Thyroid gland (tissue), 4 donors: ENCODE data around the gene PIP5KL1. TPM values are rescaled to one million over a fixed set of nuclear protein-coding genes. Genes with fewer than 3 reads are reported as not detected.
A peak's percentile ranks its signal among the peaks of the same experiment; 100 is the strongest.

Source experiments
- DNase-seq, 2 donors: peaks; one replicate each; pipeline ENCODE4 v3.0.0-alpha.2; 2019
- H3K27ac ChIP-seq, 3 donors: fragments of 200-600 bp; sonication (generic); 1 replicate in 2 of 3; 2 replicates in 1 of 3; pipeline ENCODE4 v1.5.1; 2016 to 2019; ENCODE audit warnings: mild to moderate bottlenecking in 1 of 3, moderate library complexity in 1 of 3
- H3K27me3 ChIP-seq: fragments of 200-600 bp; sonication (generic); one replicate; pipeline ENCODE4 v1.5.1; 2019
- H3K36me3 ChIP-seq, 2 donors: fragments of 200-600 bp; sonication (generic); one replicate each; pipeline ENCODE4 v1.5.1; 2016 to 2019
- H3K4me1 ChIP-seq, 2 donors: fragments of 200-600 bp; sonication (generic); one replicate each; pipeline ENCODE4 v1.5.1; 2017 to 2019
- H3K4me3 ChIP-seq, 3 donors: fragments of 200-600 bp; sonication (generic); replicated peaks in 1 of 3; 1 replicate in 2 of 3; 2 replicates in 1 of 3; pipeline ENCODE4 v1.5.1; 2016; ENCODE audit warnings: mild to moderate bottlenecking in 1 of 3
- H3K9me3 ChIP-seq: fragments of 200-600 bp; sonication (generic); one replicate; pipeline ENCODE4 v1.5.1; 2017
- CTCF ChIP-seq, 6 experiments: fragments of 200-600 bp in 3 of 6; fragments of 450-650 bp in 3 of 6; sonication (generic) in 3 of 6; IDR thresholded peaks; one replicate each; pipeline ENCODE4 v1.5.1; 2016 to 2019; ENCODE audit warnings: antibody characterized with exemption in 6 of 6, mild to moderate bottlenecking in 2 of 6, inconsistent platforms in 1 of 6, moderate library complexity in 1 of 6
- POLR2A ChIP-seq, 2 donors: fragments of 450-650 bp; IDR thresholded peaks; one replicate each; pipeline ENCODE4 v1.6.1; 2017; ENCODE audit warnings: antibody characterized with exemption in 2 of 2, mild to moderate bottlenecking in 2 of 2, moderate library complexity in 1 of 2
- WGBS, 2 donors: methylation state at CpG; one replicate each; pipeline ENCODE4 v1.1.5; 2017; 5-methylcytosine and 5-hydroxymethylcytosine counted together
- intact Hi-C: fragments of 100-400 bp; cut with DNase I; formaldehyde crosslinking; loops from one replicate; pipeline ENCODE4 v1.15.1; 2023
- total RNA-seq, 4 donors: library from RNA; depleted of rRNA; stranded (reverse); fragments of >200 nt; gene quantifications; one replicate each; pipeline ENCODE4 v1.2.3, GENCODE V29; 2016

PIP5KL1 gene
- total RNA-seq, 4 donors from 2014 or later: 1.0 to 5.2 (median 1.6) TPM; not detected in 1

- DNase-seq: no peak
- Histone ChIP-seq H3K36me3 (peaks cover 12 to 15% of the 10 kb centered on the region in 2 donors), H3K9me3 (no peaks in the 10 kb centered on the region), H3K4me3 (no peak overlapping the region), H3K27ac (peak overlapping the region in 2 of 3 donors; percentile 41 to 66), H3K4me1 (peaks cover 13 to 19% of the 10 kb centered on the region in 2 donors), H3K27me3 (no peaks in the 10 kb centered on the region)
- intact Hi-C loops: loop anchor here (5.0 kb wide), 1 partner anchor 171 kb away; no protein-coding TSS in a partner anchor
- TF ChIP-seq POLR2A (IDR thresholded peaks at IDR 0.05) (no peak), CTCF (IDR thresholded peaks at IDR 0.05) (no peak)
- WGBS, 2 donors: 64 to 74% methylated on average over 3 of the region's 3 CpGs
These were observed 16.2 kb upstream of the PIP5KL1 start for GRCh38 chr9:127946728-127947127.

- no peak for DNase-seq
- H3K27me3 ChIP-seq: no peaks in the 10 kb centered on the region
- intact Hi-C loops: loop anchor here (5.0 kb wide), 1 partner anchor 171 kb away; no protein-coding TSS in a partner anchor
- no peak overlapping the region for H3K4me3 ChIP-seq
- WGBS, 2 donors: 71 to 84% methylated on average over 7 to 8 of the region's 9 CpGs
- no peaks in the 10 kb centered on the region for H3K9me3 ChIP-seq
- peaks cover 12 to 15% of the 10 kb centered on the region in 2 donors for H3K36me3 ChIP-seq
- peak overlapping the region in 2 of 3 donors; percentile 41 to 66 for H3K27ac ChIP-seq
- no peak for TF ChIP-seq CTCF (IDR thresholded peaks at IDR 0.05)
- TF ChIP-seq POLR2A (IDR thresholded peaks at IDR 0.05): no peak
- peaks cover 19 to 26% of the 10 kb centered on the region in 2 donors for H3K4me1 ChIP-seq
These were observed 15.4 kb upstream of the PIP5KL1 start for GRCh38 chr9:127945942-127946341.

GRCh38 chr9:127945338-127945737 lies 14.8 kb upstream of the PIP5KL1 start:
- Histone ChIP-seq H3K4me1 (peaks cover 25 to 32% of the 10 kb centered on the region in 2 donors), H3K27me3 (no peaks in the 10 kb centered on the region), H3K9me3 (no peaks in the 10 kb centered on the region), H3K36me3 (peaks cover 12 to 15% of the 10 kb centered on the region in 2 donors), H3K27ac (peak overlapping the region in 1 of 3 donors; percentile 66), H3K4me3 (no peak overlapping the region)
- intact Hi-C loops: loop anchor here (5.0 kb wide), 1 partner anchor 172 kb away; no protein-coding TSS in a partner anchor
- no peak for DNase-seq
- TF ChIP-seq CTCF (IDR thresholded peaks at IDR 0.05) (no peak), POLR2A (IDR thresholded peaks at IDR 0.05) (no peak)
- WGBS, 2 donors: 87% methylated on average over 17 to 24 of the region's 24 CpGs

GRCh38 chr9:127944586-127945218 lies 14.1 kb upstream of the PIP5KL1 start:
- 93 to 95% methylated on average over 25 to 29 of the region's 38 CpGs for WGBS, 2 donors
- peaks cover 30 to 39% of the 10 kb centered on the region in 2 donors for H3K4me1 ChIP-seq
- TF ChIP-seq CTCF (IDR thresholded peaks at IDR 0.05) (no peak), POLR2A (IDR thresholded peaks at IDR 0.05) (no peak)

GRCh38 chr9:127943731-127944144 lies 13.2 kb upstream of the PIP5KL1 start:
- TF ChIP-seq CTCF (IDR thresholded peaks at IDR 0.05) (peak; percentile 39 to 72 (median 56)), POLR2A (IDR thresholded peaks at IDR 0.05) (no peak)
- peak; percentile 62 to 70 for DNase-seq
- no peaks in the 10 kb centered on the region for H3K9me3 ChIP-seq
- peaks cover 12 to 15% of the 10 kb centered on the region in 2 donors for H3K36me3 ChIP-seq
- H3K27ac ChIP-seq: no peak overlapping the region
- intact Hi-C loops: loop anchor here (2.0 kb wide), 1 partner anchor 91 kb away; no protein-coding TSS in a partner anchor
- WGBS, 2 donors: 56 to 70% methylated on average over 7 to 13 of the region's 13 CpGs
- no peaks in the 10 kb centered on the region for H3K27me3 ChIP-seq
- H3K4me3 ChIP-seq: no peak overlapping the region
- H3K4me1 ChIP-seq: peaks cover 30 to 40% of the 10 kb centered on the region in 2 donors

More at GRCh38 chr9:127944586-127945218, 14.1 kb upstream of the PIP5KL1 start:
- intact Hi-C loops: loop anchor here (5.0 kb wide), 1 partner anchor 173 kb away; no protein-coding TSS in a partner anchor
- H3K36me3 ChIP-seq: peaks cover 12 to 15% of the 10 kb centered on the region in 2 donors
- H3K9me3 ChIP-seq: no peaks in the 10 kb centered on the region
- no peak overlapping the region for H3K4me3 ChIP-seq
- no peak overlapping the region for H3K27ac ChIP-seq
- no peaks in the 10 kb centered on the region for H3K27me3 ChIP-seq
- DNase-seq: no peak
